K562 (cell line): ENCODE data around the gene BMF. TPM values are rescaled to one million over a fixed set of nuclear protein-coding genes. Genes with fewer than 3 reads are reported as not detected.

Source experiments
- ARNT ChIP-seq, 2 experiments: fragments of 450-650 bp; IDR thresholded peaks; 2 replicates each; pipeline ENCODE4 v1.6.1; 2016; ENCODE audit warnings: mild to moderate bottlenecking in 1 of 2
- ETV5 ChIP-seq: sonication (generic); formaldehyde crosslinking; IDR thresholded peaks from 2 replicates; pipeline ENCODE4 v1.4.0; 2020; ENCODE audit warnings: low read depth, mild to moderate bottlenecking, missing genetic modification reagents
- HDAC3 ChIP-seq: fragments of 450-650 bp; IDR thresholded peaks from 2 replicates; pipeline ENCODE4 v1.6.1; 2018; ENCODE audit warnings: borderline replicate concordance, mild to moderate bottlenecking, moderate library complexity; ENCODE audit not compliant: partially characterized antibody
- KAT8 ChIP-seq: fragments of 450-650 bp; IDR thresholded peaks from 2 replicates; pipeline ENCODE4 v1.6.1; 2016; ENCODE audit warnings: low read depth, mild to moderate bottlenecking
- PKNOX1 ChIP-seq: fragments of 450-650 bp; IDR thresholded peaks from 2 replicates; pipeline ENCODE4 v1.6.1; 2016
- PURB ChIP-seq: sonication (generic); formaldehyde crosslinking; IDR thresholded peaks from 2 replicates; pipeline ENCODE4 v1.9.0; 2021; ENCODE audit warnings: low read depth, mild to moderate bottlenecking, missing genetic modification reagents
- RREB1 ChIP-seq: fragments of 250-450 bp; sonication (Bioruptor Pico); IDR thresholded peaks from 2 replicates; pipeline ENCODE4 v1.4.0; 2020
- SRSF3 ChIP-seq: fragments of 200-400 bp; formaldehyde crosslinking; IDR thresholded peaks from 2 replicates; pipeline ENCODE4 v1.6.1; 2016; ENCODE audit warnings: mild to moderate bottlenecking, low read length, moderate library complexity; ENCODE audit not compliant: insufficient read depth
- TCF7L2 ChIP-seq: fragments of 150-350 bp; IDR thresholded peaks from 2 replicates; pipeline ENCODE4 v1.6.1; 2016; ENCODE audit warnings: low read depth, mild to moderate bottlenecking, low read length, moderate library complexity
- TCFL5 ChIP-seq: fragments of 250-450 bp; sonication (Bioruptor Pico); conservative IDR thresholded peaks from 2 replicates; pipeline ENCODE4 v1.6.1; 2021; ENCODE audit warnings: mild to moderate bottlenecking, moderate library complexity, matching md5 sums
- ZBTB7A ChIP-seq: IDR thresholded peaks from 2 replicates; pipeline ENCODE4 v1.6.1; 2011; ENCODE audit warnings: low read depth, mild to moderate bottlenecking, low read length, moderate library complexity, borderline replicate concordance; ENCODE audit not compliant: control insufficient read depth
- ZNF133 ChIP-seq: fragments of 250-450 bp; sonication (Bioruptor Pico); IDR thresholded peaks from 2 replicates; pipeline ENCODE4 v1.4.0; 2020; ENCODE audit warnings: mild to moderate bottlenecking
- ZNF395 ChIP-seq: fragments of 200-800 bp; sonication (Bioruptor generic); IDR thresholded peaks from 2 replicates; pipeline ENCODE4 v1.6.1; 2017; ENCODE audit warnings: missing genetic modification characterization, missing compliant biosample characterization
- polyA plus RNA-seq, 8 experiments: library from polyadenylated mRNA; depleted of rRNA in 4 of 8; stranded (reverse) in 5 of 8; unstranded in 3 of 8; fragments of >200 nt; fragmentation: Nextera tagmentation in 2 of 8; fragmentation: Illumina TruSeq in 1 of 8; extraction: Ambion mirVana in 2 of 8; extraction: Trizol in 1 of 8; gene quantifications; 2 replicates each; pipeline versions ENCODE4 v1.2.1 to v1.2.3, GENCODE V29; 2011 to 2014; ENCODE audit warnings: inconsistent platforms in 1 of 8, missing spikeins in 1 of 8
- total RNA-seq, 7 experiments: library from RNA; depleted of rRNA in 6 of 7; stranded (reverse); fragments of >200 nt in 6 of 7; fragmentation: Illumina TruSeq in 2 of 7; extraction: Trizol in 2 of 7; gene quantifications; 2 replicates each; pipeline versions ENCODE4 v1.2.1 to v1.2.3, GENCODE V29; 2011 to 2021; ENCODE audit warnings: low replicate concordance in 1 of 7

The BMF gene
- total and polyA plus RNA-seq, 9 of the 15 experiments (the other 6 are each of a cell fraction or from before 2014, with no cell fraction given) = 0.25 to 0.91 (median 0.59) TPM; not detected in 2

- no peak for TF ChIP-seq ZBTB7A
- no peak for TF ChIP-seq HDAC3
- no peak for TF ChIP-seq ZNF133 (CRISPR knock-in tag)
- TF ChIP-seq ZNF395 (CRISPR knock-in tag) = no peak
- no peak for TF ChIP-seq PURB (CRISPR knock-in tag)
- no peak for TF ChIP-seq PKNOX1
- no peak for TF ChIP-seq SRSF3
- no peak for TF ChIP-seq RREB1 (CRISPR knock-in tag)
- no peak for TF ChIP-seq TCFL5 (CRISPR knock-in tag)
- TF ChIP-seq KAT8 = no peak
- TF ChIP-seq ARNT (IDR thresholded peaks at IDR 0.05) = 0 out of 4 replicates have a peak, but pooled peaks of 1 of the 2 experiments have one; percentile 26
- TF ChIP-seq ETV5 (CRISPR knock-in tag) = no peak
- TF ChIP-seq TCF7L2 = no peak
Observed at GRCh38 chr15:40104865-40105516, 3.7 kb downstream of the BMF start (continued).
